GM12874 (cell line): Measurements from ENCODE around the gene NSD2.

Experiments
- TF ChIP-seq, protein P1 (sequence below): IDR thresholded peaks from 2 replicates; pipeline ENCODE4 v1.5.1; 2011; ENCODE audit warnings: low read depth, mild to moderate bottlenecking, control low read depth, low read length, moderate library complexity; ENCODE audit not compliant: insufficient read depth

NSD2 gene

DNA sequence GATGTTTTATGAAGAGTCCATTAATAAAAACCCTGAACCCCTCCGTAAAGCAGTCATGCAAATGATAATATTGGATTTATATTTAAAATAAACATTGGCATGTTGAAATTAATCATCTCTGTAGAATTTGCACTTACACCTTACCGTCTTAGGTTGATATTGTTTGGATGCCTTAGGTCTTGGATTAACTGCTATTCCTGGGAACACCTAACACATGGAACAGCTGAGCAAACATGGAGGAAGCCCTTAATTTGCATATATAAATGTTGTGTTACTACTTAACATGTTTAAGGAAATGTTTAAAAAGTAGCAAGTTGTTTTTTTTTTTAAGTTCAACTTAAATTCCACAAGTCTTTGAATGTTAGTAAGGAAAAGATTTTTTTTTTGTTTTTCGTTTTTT is 62.5 kb downstream of the NSD2 start:
- TF ChIP-seq, protein P1, sequence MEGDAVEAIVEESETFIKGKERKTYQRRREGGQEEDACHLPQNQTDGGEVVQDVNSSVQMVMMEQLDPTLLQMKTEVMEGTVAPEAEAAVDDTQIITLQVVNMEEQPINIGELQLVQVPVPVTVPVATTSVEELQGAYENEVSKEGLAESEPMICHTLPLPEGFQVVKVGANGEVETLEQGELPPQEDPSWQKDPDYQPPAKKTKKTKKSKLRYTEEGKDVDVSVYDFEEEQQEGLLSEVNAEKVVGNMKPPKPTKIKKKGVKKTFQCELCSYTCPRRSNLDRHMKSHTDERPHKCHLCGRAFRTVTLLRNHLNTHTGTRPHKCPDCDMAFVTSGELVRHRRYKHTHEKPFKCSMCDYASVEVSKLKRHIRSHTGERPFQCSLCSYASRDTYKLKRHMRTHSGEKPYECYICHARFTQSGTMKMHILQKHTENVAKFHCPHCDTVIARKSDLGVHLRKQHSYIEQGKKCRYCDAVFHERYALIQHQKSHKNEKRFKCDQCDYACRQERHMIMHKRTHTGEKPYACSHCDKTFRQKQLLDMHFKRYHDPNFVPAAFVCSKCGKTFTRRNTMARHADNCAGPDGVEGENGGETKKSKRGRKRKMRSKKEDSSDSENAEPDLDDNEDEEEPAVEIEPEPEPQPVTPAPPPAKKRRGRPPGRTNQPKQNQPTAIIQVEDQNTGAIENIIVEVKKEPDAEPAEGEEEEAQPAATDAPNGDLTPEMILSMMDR: no peak

DNA sequence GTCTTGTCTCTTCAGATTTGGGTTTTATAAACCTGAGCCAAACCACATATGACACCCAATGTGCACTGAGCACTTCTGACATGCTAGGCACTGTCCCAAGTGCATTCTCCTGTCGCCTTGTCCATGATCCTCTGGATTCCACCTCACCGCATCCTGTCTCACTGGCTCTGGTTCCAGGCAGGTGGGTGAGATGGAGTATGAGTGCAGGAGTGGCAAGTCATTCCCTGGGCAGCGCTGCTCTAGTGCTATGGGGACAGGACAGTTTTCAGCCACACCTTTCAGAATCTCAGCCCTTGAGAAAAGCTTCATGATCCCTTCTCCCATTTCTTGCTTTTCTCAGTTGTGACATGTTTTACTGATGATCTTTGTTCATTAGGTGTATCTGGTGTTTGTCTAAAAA is 66.4 kb downstream of the NSD2 start:
- TF ChIP-seq, protein P1: no peak

DNA sequence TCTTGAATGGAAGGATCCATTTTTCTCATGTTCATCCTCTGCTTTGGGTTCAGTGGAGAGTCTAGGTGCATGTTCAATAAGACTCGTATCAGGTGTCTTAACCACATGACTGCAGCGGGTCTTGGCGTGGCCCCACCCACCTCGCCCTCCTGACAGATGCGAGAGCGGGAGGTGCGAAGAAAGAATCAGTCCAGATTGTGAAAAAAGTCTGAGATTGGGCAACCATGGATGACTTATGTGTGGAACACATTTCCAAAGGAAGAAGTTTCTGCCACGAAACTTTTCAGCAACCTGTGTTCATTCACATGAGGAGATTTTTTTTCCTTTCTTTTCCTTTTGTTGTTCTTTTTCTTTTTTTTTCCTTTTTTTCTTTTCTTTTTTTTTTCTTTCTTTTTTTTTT is 66.8 kb downstream of the NSD2 start:
- TF ChIP-seq, protein P1: no peak

DNA sequence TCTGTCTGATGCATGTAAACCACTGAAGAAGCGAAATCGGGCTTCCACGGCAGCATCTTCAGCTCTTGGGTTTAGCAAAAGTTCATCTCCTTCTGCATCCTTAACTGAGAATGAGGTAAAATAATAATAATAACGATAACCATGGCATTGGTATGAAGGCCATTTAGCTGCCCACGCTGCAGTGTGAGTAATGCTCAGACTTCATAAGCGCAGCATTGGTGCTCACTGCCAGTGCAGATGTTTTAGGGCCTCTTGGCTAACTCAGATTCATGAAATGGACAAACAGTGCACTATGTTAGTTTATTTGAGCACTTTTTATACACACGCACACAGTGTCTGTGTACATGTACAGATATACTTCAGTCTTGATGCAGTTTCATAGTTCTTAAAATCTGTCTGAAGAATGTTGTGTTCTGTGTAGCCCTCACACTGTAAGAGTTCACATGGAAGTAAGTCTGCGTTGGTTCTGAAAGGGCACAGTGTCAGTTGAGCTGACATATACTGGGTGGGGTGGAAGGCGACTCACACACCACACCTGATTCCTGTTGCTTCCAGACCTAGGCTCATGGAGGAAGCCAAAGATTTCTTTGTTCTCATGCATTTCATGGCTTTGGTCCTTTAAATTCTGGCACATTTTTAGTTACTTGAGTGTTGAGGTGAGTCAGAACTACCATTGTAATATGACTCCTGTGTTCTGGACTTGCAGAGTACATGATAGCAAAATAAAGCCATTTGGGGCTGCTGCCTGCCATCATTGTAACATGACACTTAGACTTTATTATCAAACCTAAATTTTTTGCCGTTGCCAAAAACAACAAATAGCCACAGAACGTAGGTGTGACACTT is 68.7 kb downstream of the NSD2 start:
- TF ChIP-seq, protein P1: no peak

DNA sequence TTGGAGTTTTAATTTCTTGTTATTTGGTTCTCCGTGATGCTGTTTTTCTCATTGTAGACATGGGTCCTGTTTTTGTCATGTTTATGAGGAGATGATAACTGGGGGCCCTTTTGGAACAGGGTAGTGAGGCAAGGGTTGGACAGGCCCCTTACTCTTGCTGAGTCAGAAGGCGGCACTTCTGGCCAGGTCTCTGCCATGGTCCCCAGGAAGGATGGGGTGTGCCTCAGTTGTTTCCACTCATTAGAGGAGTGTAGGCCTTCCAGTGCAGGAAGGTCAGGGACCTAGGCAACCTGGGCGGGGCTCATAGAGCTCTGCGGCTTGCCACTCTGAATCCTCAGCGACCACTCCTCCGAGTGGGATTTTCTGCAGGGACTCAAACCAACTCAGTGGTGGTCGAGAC is 69.4 kb downstream of the NSD2 start:
- TF ChIP-seq, protein P1: no peak

DNA sequence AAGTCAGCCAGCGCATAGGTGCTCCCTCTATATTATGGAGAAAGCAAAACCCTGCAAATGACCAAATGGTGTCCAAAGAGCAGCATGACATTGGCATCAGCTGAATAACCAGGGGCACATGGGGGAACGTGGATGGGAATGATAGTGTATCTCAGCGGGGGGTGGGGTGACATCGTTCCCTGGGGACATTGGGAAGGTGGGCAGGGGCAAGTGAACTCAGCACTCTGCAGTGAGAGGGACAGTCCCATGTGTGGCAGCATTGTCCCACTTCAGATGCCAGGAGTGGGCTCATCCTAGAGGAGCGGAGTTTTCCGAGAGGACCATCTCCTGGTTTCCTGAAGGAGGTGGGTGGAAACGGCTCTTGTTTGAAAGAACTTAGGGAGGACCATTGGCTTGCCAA is 72.7 kb downstream of the NSD2 start:
- TF ChIP-seq, protein P1: no peak

DNA sequence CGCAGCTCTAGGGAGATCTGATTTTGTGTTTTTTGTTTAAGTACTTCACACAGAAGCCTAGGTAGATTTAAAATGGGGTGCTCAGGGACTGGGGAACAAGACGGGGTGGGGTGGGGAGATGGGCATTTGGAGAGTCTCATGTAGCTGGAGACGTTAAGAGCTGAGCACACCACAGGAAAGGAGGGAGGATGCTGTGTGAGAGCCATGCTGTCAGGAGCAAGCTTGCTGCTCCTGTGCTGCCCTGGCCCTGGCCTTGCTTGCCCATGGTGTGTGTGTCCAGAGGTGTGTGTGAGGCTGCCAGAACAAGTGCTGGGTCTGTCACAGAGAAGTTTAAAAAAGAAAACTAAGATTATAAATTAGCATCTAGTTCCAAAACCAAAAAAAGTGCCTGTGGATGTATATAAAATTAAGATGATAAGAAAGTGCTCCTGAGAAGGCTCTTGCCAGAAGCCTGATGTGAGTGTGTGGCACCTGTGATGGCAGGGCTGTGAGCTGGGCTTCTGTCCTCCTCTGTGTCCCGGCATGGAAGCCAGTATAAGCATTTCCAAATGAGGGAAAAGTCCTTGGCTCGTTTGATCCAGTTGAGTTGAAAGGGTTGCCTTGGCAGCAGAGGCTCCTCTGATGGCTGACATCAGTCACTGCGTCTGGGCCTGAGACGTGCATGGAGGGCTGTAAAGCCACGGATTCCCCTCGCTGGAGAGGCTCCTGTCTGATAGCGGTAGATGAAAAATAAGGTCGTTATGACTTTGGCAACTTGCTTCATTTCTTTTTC is 74.1 kb downstream of the NSD2 start:
- TF ChIP-seq, protein P1: no peak
